IMR-90 (cell line): ENCODE results near the gene ATRX.

Experiments used
- BHLHE40 ChIP-seq: fragments of 150-350 bp; IDR thresholded peaks from 2 replicates; pipeline ENCODE4 v1.6.1; 2016; ENCODE audit warnings: mild to moderate bottlenecking, low read depth, low read length
- MAZ ChIP-seq: IDR thresholded peaks from 2 replicates; pipeline ENCODE4 v1.6.1; 2012; ENCODE audit warnings: low read depth, mild to moderate bottlenecking, low read length, improper control_type of control experiment, moderate library complexity, borderline replicate concordance
- MXI1 ChIP-seq: IDR thresholded peaks from 2 replicates; pipeline ENCODE4 v1.6.1; 2012; ENCODE audit warnings: low read depth, mild to moderate bottlenecking, low read length, moderate library complexity, borderline replicate concordance
- POLR2A ChIP-seq: IDR thresholded peaks from 2 replicates; pipeline ENCODE4 v1.6.1; 2012; ENCODE audit warnings: mild to moderate bottlenecking, low read depth, low read length
- RAD21 ChIP-seq: IDR thresholded peaks from 2 replicates; pipeline ENCODE4 v1.6.1; 2012; ENCODE audit warnings: low read length, improper control_type of control experiment
- RFX5 ChIP-seq: IDR thresholded peaks from 2 replicates; pipeline ENCODE4 v1.8.0; 2012; ENCODE audit warnings: low read depth, mild to moderate bottlenecking, low read length, moderate library complexity
- SMC3 ChIP-seq: fragments of 150-350 bp; IDR thresholded peaks from 2 replicates; pipeline ENCODE4 v1.6.1; 2016; ENCODE audit warnings: low read depth, mild to moderate bottlenecking, antibody characterized with exemption, low read length, moderate library complexity
- USF2 ChIP-seq: fragments of 150-350 bp; IDR thresholded peaks from 2 replicates; pipeline ENCODE4 v1.6.1; 2017; ENCODE audit warnings: mild to moderate bottlenecking, antibody characterized with exemption, low read length, low read depth
- TF ChIP-seq, protein P1 (sequence below): conservative IDR thresholded peaks from 2 replicates; pipeline ENCODE4 v1.5.1; 2012; ENCODE audit warnings: mild to moderate bottlenecking, low read depth, low read length, improper control_type of control experiment

- no peak for TF ChIP-seq POLR2A
- no peak for TF ChIP-seq MXI1
- no peak for TF ChIP-seq BHLHE40
- TF ChIP-seq RAD21 = no peak
- TF ChIP-seq, protein P1, sequence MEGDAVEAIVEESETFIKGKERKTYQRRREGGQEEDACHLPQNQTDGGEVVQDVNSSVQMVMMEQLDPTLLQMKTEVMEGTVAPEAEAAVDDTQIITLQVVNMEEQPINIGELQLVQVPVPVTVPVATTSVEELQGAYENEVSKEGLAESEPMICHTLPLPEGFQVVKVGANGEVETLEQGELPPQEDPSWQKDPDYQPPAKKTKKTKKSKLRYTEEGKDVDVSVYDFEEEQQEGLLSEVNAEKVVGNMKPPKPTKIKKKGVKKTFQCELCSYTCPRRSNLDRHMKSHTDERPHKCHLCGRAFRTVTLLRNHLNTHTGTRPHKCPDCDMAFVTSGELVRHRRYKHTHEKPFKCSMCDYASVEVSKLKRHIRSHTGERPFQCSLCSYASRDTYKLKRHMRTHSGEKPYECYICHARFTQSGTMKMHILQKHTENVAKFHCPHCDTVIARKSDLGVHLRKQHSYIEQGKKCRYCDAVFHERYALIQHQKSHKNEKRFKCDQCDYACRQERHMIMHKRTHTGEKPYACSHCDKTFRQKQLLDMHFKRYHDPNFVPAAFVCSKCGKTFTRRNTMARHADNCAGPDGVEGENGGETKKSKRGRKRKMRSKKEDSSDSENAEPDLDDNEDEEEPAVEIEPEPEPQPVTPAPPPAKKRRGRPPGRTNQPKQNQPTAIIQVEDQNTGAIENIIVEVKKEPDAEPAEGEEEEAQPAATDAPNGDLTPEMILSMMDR = no peak
- TF ChIP-seq SMC3 = no peak
- no peak for TF ChIP-seq USF2
- no peak for TF ChIP-seq MAZ
- TF ChIP-seq RFX5 = no peak
These were observed 266.3 kb downstream of the ATRX start for GRCh38 chrX:77519765-77520164.
